ENCODE data around the gene ALDH1A3.

ALDH1A3 gene

DNA sequence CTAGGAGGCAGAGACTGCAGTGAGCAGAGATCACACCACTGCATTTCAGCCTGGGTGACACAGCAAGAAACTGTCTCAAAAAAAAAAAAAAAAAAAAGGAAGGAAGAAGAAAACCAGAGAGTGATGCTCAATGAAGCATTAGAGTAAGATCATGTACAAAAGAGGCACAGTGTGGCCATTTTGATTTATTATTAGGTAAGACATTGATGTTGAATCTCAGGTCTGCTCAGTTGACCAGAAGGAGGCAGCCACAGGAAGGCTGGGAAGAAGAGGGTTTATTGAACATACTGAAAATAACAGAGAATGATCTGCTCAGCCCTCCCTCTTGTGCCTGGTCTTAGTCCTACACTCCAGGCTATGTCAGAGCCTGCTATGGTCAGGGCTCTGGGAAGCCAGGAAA is 55.1 kb downstream of the ALDH1A3 start:
- Histone ChIP-seq H3K4me3 (replicated peaks; ENCODE audit: insufficient read depth, low read length) (no peak overlapping the region), H3K27me3 (ENCODE audit: insufficient read depth, poor library complexity, severe bottlenecking) (no peaks in the 10 kb centered on the region), H3K27ac (replicated peaks) (no peak overlapping the region)
- TF ChIP-seq, protein P1, sequence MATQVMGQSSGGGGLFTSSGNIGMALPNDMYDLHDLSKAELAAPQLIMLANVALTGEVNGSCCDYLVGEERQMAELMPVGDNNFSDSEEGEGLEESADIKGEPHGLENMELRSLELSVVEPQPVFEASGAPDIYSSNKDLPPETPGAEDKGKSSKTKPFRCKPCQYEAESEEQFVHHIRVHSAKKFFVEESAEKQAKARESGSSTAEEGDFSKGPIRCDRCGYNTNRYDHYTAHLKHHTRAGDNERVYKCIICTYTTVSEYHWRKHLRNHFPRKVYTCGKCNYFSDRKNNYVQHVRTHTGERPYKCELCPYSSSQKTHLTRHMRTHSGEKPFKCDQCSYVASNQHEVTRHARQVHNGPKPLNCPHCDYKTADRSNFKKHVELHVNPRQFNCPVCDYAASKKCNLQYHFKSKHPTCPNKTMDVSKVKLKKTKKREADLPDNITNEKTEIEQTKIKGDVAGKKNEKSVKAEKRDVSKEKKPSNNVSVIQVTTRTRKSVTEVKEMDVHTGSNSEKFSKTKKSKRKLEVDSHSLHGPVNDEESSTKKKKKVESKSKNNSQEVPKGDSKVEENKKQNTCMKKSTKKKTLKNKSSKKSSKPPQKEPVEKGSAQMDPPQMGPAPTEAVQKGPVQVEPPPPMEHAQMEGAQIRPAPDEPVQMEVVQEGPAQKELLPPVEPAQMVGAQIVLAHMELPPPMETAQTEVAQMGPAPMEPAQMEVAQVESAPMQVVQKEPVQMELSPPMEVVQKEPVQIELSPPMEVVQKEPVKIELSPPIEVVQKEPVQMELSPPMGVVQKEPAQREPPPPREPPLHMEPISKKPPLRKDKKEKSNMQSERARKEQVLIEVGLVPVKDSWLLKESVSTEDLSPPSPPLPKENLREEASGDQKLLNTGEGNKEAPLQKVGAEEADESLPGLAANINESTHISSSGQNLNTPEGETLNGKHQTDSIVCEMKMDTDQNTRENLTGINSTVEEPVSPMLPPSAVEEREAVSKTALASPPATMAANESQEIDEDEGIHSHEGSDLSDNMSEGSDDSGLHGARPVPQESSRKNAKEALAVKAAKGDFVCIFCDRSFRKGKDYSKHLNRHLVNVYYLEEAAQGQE (IDR thresholded peaks at IDR 0.05; ENCODE audit: insufficient replicate concordance, low read depth): no peak
- TF ChIP-seq GABPA (IDR thresholded peaks at IDR 0.05; ENCODE audit: low read depth): no peak
- TF ChIP-seq POLR2AphosphoS5 (IDR thresholded peaks at IDR 0.05; ENCODE audit: low read depth): no peak
- TF ChIP-seq CTCF (IDR thresholded peaks at IDR 0.05; ENCODE audit: insufficient read depth, low read length): no peak
- no peak for TF ChIP-seq SPI1 (IDR thresholded peaks at IDR 0.05; ENCODE audit: borderline replicate concordance, low read depth)
- peak in 1 of 2 experiments; percentile 28 for DNase-seq (ENCODE audit: low read depth in 1 of 2, low spot score in 1 of 2)

DNA sequence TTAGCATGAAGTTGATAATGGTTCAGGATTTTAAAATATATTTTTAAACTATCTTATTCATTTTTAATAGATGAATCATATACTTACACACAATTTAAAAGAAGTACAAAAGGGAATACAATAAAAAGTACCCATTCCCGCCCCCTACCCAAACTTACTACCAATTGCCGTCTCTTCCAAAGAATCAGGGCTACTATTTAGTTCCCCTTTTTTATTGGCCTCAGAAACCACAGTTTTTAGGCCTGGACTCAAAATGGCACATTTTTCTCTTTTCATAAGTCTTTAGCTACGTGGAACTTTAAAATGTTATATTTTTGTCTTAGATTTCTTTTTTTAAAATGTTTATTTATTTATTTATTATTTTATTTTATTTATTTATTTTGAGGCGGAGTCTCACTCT is 57.5 kb downstream of the ALDH1A3 start:
- no peak overlapping the region for H3K27ac ChIP-seq (replicated peaks)
- no peak for DNase-seq (ENCODE audit: low read depth in 1 of 2, low spot score in 1 of 2)

GRCh38 chr15:100939791-100940190 is 60.2 kb downstream of the ALDH1A3 start:
- no peaks in the 10 kb centered on the region for H3K27me3 ChIP-seq (ENCODE audit: insufficient read depth, poor library complexity, severe bottlenecking)
- DNase-seq (ENCODE audit: low read depth in 1 of 2, low spot score in 1 of 2): peak in 1 of 2 experiments; percentile 51
- no peak overlapping the region for H3K4me3 ChIP-seq (replicated peaks; ENCODE audit: insufficient read depth, low read length)
- peak overlapping the region; percentile 86 for H3K27ac ChIP-seq (replicated peaks)
- TF ChIP-seq SPI1 (IDR thresholded peaks at IDR 0.05; ENCODE audit: borderline replicate concordance, low read depth) (peak; percentile 87), CTCF (IDR thresholded peaks at IDR 0.05; ENCODE audit: insufficient read depth, low read length) (no peak)

More for the DNA sequence above, 57.5 kb downstream of the ALDH1A3 start:
- TF ChIP-seq, protein P1 (IDR thresholded peaks at IDR 0.05; ENCODE audit: insufficient replicate concordance, low read depth): no peak
- no peak for TF ChIP-seq CTCF (IDR thresholded peaks at IDR 0.05; ENCODE audit: insufficient read depth, low read length)
- no peak overlapping the region for H3K4me3 ChIP-seq (replicated peaks; ENCODE audit: insufficient read depth, low read length)
- H3K27me3 ChIP-seq (ENCODE audit: insufficient read depth, poor library complexity, severe bottlenecking): no peaks in the 10 kb centered on the region

DNA sequence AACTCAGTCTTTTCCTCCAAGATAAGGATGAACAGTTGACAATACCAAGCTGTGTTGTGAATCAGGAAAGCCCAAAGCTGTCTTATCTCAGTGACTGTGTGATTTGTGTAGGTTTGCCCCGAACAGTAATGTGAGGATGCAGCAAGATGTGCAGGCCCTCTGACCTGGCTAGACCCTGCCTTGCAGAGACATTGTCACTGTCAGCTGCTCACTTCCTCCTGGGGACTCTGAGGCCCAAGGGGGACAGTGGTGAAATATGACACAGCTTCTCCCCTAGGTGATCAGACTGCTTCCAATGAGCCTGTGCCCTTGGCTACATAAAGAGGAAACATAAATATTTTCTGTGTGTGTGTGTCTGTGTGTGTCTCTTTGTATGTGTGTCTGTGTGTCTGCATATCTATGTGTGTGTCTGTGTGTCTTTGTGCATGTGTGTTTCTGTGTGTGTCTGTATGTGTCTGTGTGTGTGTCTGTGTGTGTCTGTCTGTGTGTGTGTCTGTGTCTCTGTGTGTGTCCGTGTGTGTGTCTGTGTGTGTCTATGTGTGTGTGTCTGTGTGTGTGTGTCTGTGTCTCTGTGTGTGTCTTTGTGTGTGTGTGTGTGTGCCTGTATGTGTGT is 61.2 kb downstream of the ALDH1A3 start:
- DNase-seq (ENCODE audit: low read depth in 1 of 2, low spot score in 1 of 2): peak; percentile 70 to 94
- TF ChIP-seq GABPA (IDR thresholded peaks at IDR 0.05; ENCODE audit: low read depth) (no peak), CTCF (IDR thresholded peaks at IDR 0.05; ENCODE audit: insufficient read depth, low read length) (no peak), SPI1 (IDR thresholded peaks at IDR 0.05; ENCODE audit: borderline replicate concordance, low read depth) (peak; percentile 85), POLR2AphosphoS5 (IDR thresholded peaks at IDR 0.05; ENCODE audit: low read depth) (peak; percentile 54; the same call in 1 of the 2 replicates)
- TF ChIP-seq, protein P1 (IDR thresholded peaks at IDR 0.05; ENCODE audit: insufficient replicate concordance, low read depth): no peak
- H3K27ac ChIP-seq (replicated peaks): peak overlapping the region; percentile 86
- H3K4me3 ChIP-seq (replicated peaks; ENCODE audit: insufficient read depth, low read length): no peak overlapping the region
- no peaks in the 10 kb centered on the region for H3K27me3 ChIP-seq (ENCODE audit: insufficient read depth, poor library complexity, severe bottlenecking)

All from HL-60 (cell line).